RPMI7951 (cell line): ENCODE results near the gene MN1. TPM values are rescaled to one million over a fixed set of nuclear protein-coding genes. Genes with fewer than 3 reads are reported as not detected.

Source experiments
- DNase-seq: peaks from one replicate; pipeline ENCODE4 v3.0.0-alpha.2; 2012; ENCODE audit warnings: low read depth
- total RNA-seq: library from RNA; depleted of rRNA; stranded (reverse); fragments of >200 nt; shearing (Covaris generic); gene quantifications from 2 replicates; pipeline ENCODE4 v1.2.3, GENCODE V29; 2014

MN1 gene
- total RNA-seq, 1 experiment from 2014 or later = 1.7 TPM

GRCh38 chr22:27827604-27828587 is 26.3 kb upstream of the MN1 start:
- DNase-seq = no peak

- no peak for DNase-seq
These were observed 23.6 kb upstream of the MN1 start for GRCh38 chr22:27825174-27825573.

GRCh38 chr22:27823221-27823620 is 21.7 kb upstream of the MN1 start:
- no peak for DNase-seq

- no peak for DNase-seq
These were observed 19.6 kb upstream of the MN1 start for GRCh38 chr22:27820896-27821866.

- no peak for DNase-seq
These were observed 15.0 kb upstream of the MN1 start for GRCh38 chr22:27816552-27816951.

GRCh38 chr22:27815826-27816530 is 14.4 kb upstream of the MN1 start:
- DNase-seq = no peak

GRCh38 chr22:27814993-27815392 is 13.4 kb upstream of the MN1 start:
- DNase-seq = no peak

GRCh38 chr22:27811778-27812177 is 10.2 kb upstream of the MN1 start:
- DNase-seq = no peak

GRCh38 chr22:27810609-27811151 is 9.1 kb upstream of the MN1 start:
- DNase-seq = no peak

GRCh38 chr22:27809700-27810608 is 8.4 kb upstream of the MN1 start:
- no peak for DNase-seq

- no peak for DNase-seq
These were observed 7.7 kb upstream of the MN1 start for GRCh38 chr22:27809226-27809603.

GRCh38 chr22:27808451-27809225 is 7.1 kb upstream of the MN1 start:
- DNase-seq = no peak

GRCh38 chr22:27805841-27806240 is 4.3 kb upstream of the MN1 start:
- DNase-seq = no peak

GRCh38 chr22:27804470-27805297 is 3.1 kb upstream of the MN1 start:
- DNase-seq = peak; percentile 48

GRCh38 chr22:27803841-27804415 is 2.4 kb upstream of the MN1 start:
- DNase-seq = no peak

GRCh38 chr22:27802346-27803073 is 954 bp upstream of the MN1 start:
- DNase-seq = no peak

GRCh38 chr22:27801202-27801615 is 347 bp downstream of the MN1 start:
- no peak for DNase-seq
